ENCODE data around the gene C19orf47.

GRCh38 chr19:40360708-40361241, 12.6 kb upstream of the C19orf47 start:
- no peak for TF ChIP-seq EZH2 (IDR thresholded peaks at IDR 0.05; ENCODE audit: insufficient read depth, poor library complexity, severe bottlenecking)
- TF ChIP-seq EZH2phosphoT487 (IDR thresholded peaks at IDR 0.05; ENCODE audit: insufficient read depth, low read depth): no peak
